Endothelial cell of umbilical vein (primary cell): ENCODE results near the gene NDUFA12.

Experiments
- EZH2 ChIP-seq: IDR thresholded peaks from 2 replicates; pipeline ENCODE4 v1.6.1; 2012; ENCODE audit warnings: borderline replicate concordance, low read depth, mild to moderate bottlenecking, moderate library complexity, low read length, inconsistent platforms; ENCODE audit not compliant: severe bottlenecking
- TF ChIP-seq, protein P1 (sequence below), 2 donors: IDR thresholded peaks; 1 replicate in 1 of 2; 2 replicates in 1 of 2; pipeline ENCODE4 v1.5.1; 2011; ENCODE audit warnings: low read length in 2 of 2, mild to moderate bottlenecking in 2 of 2, moderate library complexity in 2 of 2, control low read depth in 1 of 2, inconsistent platforms in 1 of 2, low read depth in 1 of 2; ENCODE audit not compliant: insufficient read depth in 1 of 2; ENCODE audit errors: extremely low read depth in 1 of 2

DNA sequence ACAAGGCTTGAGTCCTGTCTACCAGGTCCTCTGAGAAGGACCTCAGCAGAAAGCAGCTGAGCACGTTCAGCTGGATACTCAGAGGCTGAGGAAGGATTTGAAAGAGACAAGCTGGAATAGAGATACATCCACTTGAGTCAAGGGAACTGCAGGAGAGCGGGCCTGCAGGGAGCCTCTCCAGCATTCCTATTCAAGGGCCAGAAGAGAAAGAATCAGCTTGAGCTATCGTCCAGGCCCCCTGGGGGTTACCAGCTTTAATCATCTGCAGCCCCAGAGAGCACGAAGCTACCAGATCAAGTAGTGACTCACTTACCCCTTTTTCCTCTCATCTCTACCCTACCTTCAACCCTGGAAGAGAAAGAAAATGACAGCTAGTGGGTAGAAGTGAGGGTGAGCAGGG lies 80.9 kb downstream of the NDUFA12 start:
- TF ChIP-seq, protein P1, sequence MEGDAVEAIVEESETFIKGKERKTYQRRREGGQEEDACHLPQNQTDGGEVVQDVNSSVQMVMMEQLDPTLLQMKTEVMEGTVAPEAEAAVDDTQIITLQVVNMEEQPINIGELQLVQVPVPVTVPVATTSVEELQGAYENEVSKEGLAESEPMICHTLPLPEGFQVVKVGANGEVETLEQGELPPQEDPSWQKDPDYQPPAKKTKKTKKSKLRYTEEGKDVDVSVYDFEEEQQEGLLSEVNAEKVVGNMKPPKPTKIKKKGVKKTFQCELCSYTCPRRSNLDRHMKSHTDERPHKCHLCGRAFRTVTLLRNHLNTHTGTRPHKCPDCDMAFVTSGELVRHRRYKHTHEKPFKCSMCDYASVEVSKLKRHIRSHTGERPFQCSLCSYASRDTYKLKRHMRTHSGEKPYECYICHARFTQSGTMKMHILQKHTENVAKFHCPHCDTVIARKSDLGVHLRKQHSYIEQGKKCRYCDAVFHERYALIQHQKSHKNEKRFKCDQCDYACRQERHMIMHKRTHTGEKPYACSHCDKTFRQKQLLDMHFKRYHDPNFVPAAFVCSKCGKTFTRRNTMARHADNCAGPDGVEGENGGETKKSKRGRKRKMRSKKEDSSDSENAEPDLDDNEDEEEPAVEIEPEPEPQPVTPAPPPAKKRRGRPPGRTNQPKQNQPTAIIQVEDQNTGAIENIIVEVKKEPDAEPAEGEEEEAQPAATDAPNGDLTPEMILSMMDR (IDR thresholded peaks at IDR 0.05; ENCODE audit: extremely low read depth in 1 of 2, insufficient read depth in 1 of 2, low read depth in 1 of 2, low read length in 2 of 2) = no peak
- TF ChIP-seq EZH2 = no peak
